Measurements from ENCODE around the gene CECR2.

The CECR2 gene

DNA sequence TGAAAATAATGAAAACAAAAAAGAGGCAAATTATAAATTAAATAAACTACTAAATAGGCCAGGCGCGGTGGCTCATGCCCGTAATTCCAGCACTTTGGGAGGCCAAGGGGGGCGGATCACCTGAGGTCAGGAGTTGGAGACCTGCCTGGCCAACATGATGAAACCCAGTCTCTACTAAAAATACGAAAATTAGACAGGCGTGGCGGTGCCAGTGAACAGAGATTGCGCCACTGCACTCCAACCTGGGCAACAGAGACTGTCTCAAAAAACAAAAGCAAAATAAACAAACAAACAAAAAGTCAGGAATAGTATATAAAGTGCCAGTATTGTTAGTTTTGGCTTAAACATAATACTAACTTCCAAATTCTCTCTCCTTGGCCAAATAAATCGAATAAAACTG is 37.6 kb upstream of the CECR2 start:
- H3K79me2 ChIP-seq (ENCODE audit: control insufficient read depth, low read length): no peaks in the 10 kb centered on the region
- peak overlapping the region; percentile 80 for H3K4me2 ChIP-seq (ENCODE audit: low read length)
- H3K9me2 ChIP-seq (replicated peaks; ENCODE audit: control insufficient read depth, low read length): no peaks in the 10 kb centered on the region
- H3K27me3 ChIP-seq (ENCODE audit: control insufficient read depth, low read length): no peaks in the 10 kb centered on the region
- H3K4me1 ChIP-seq (ENCODE audit: control insufficient read depth, low read length): peaks cover 86% of the 10 kb centered on the region
- H3K4me3 ChIP-seq (ENCODE audit: low read length): peak overlapping the region; percentile 45
- peaks cover 55% of the 10 kb centered on the region for H3F3A ChIP-seq (ENCODE audit: control insufficient read depth, insufficient read depth)
- no peaks in the 10 kb centered on the region for H3K9me3 ChIP-seq (ENCODE audit: control insufficient read depth, insufficient read depth, low read length)
- H4K20me1 ChIP-seq (ENCODE audit: control insufficient read depth, insufficient read depth, low read depth, low read length): no peaks in the 10 kb centered on the region
- H3K36me3 ChIP-seq (ENCODE audit: control insufficient read depth, low read length): no peaks in the 10 kb centered on the region
- H3K27ac ChIP-seq (ENCODE audit: low read depth, low read length): peak overlapping the region; percentile 98
- TF ChIP-seq, protein P1, sequence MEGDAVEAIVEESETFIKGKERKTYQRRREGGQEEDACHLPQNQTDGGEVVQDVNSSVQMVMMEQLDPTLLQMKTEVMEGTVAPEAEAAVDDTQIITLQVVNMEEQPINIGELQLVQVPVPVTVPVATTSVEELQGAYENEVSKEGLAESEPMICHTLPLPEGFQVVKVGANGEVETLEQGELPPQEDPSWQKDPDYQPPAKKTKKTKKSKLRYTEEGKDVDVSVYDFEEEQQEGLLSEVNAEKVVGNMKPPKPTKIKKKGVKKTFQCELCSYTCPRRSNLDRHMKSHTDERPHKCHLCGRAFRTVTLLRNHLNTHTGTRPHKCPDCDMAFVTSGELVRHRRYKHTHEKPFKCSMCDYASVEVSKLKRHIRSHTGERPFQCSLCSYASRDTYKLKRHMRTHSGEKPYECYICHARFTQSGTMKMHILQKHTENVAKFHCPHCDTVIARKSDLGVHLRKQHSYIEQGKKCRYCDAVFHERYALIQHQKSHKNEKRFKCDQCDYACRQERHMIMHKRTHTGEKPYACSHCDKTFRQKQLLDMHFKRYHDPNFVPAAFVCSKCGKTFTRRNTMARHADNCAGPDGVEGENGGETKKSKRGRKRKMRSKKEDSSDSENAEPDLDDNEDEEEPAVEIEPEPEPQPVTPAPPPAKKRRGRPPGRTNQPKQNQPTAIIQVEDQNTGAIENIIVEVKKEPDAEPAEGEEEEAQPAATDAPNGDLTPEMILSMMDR (IDR thresholded peaks at IDR 0.05; ENCODE audit: low read depth, low read length, poor library complexity, severe bottlenecking): no peak
- no peak for TF ChIP-seq EZH2phosphoT487 (IDR thresholded peaks at IDR 0.05; ENCODE audit: borderline replicate concordance, low read length)

DNA sequence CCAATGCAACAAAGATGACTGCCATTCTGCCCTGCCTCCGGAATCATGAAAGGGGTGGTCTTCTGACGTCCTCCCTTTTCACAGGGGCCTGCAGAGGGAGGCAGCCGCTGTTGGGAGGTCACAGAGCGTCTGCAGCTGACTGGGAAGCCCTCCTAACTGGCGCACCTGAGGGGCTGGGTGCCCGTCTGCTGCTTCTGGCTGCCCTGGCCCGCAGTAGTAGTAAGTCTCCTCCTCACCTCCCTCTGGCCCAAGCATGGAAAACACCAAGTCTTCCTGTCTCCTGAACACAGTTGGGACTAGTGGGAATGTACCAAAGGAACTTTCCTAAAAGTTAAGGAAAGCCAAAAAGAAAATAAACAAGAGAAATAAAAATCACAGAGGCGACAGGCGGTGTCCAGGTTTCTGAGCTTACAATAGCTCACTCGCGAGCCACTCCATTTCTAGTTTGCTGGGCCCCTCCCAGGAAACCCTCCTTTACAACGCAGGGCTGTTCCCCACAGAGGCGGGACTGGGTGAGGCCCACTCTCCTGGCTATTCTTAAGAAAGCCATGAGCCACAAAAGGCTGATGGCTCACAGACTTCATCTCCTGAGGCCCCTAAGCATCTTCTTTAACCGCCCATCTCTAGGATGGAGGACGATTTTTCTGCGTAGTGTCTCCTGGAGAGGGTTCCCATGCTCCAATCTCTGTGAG is 37.0 kb upstream of the CECR2 start:
- Histone ChIP-seq H3K4me3 (ENCODE audit: low read length) (peak overlapping the region; percentile 45), H3K27ac (ENCODE audit: low read depth, low read length) (peak overlapping the region; percentile 98), H3F3A (ENCODE audit: control insufficient read depth, insufficient read depth) (peaks cover 59% of the 10 kb centered on the region), H4K20me1 (ENCODE audit: control insufficient read depth, insufficient read depth, low read depth, low read length) (no peaks in the 10 kb centered on the region), H3K36me3 (ENCODE audit: control insufficient read depth, low read length) (no peaks in the 10 kb centered on the region), H3K4me1 (ENCODE audit: control insufficient read depth, low read length) (peaks cover 91% of the 10 kb centered on the region), H3K79me2 (ENCODE audit: control insufficient read depth, low read length) (no peaks in the 10 kb centered on the region), H3K27me3 (ENCODE audit: control insufficient read depth, low read length) (no peaks in the 10 kb centered on the region), H3K4me2 (ENCODE audit: low read length) (peak overlapping the region; percentile 80), H3K9me3 (ENCODE audit: control insufficient read depth, insufficient read depth, low read length) (no peaks in the 10 kb centered on the region), H3K9me2 (replicated peaks; ENCODE audit: control insufficient read depth, low read length) (no peaks in the 10 kb centered on the region)
- TF ChIP-seq, protein P1 (IDR thresholded peaks at IDR 0.05; ENCODE audit: low read depth, low read length, poor library complexity, severe bottlenecking): no peak
- TF ChIP-seq EZH2phosphoT487 (IDR thresholded peaks at IDR 0.05; ENCODE audit: borderline replicate concordance, low read length): no peak

DNA sequence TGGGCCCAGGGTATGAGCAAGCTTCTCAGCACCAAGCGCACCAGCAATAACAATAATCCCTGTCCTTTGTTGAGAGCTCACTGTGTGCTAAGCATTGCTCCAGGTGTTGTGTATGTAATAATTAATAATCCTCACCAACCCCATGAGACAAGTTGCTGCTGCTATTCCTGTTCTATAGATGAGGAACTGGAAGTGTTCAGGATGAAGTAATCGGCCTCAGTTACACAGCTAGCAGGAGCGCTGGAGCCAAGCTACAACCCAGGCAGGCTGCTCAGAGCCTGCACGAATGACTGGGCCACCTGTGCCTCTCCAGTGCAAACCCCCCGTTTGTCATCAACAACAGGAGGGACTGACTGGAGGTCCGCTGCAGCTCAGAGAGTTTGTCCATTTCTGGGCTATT is 35.2 kb upstream of the CECR2 start:
- H3K4me3 ChIP-seq (ENCODE audit: low read length): peak overlapping the region; percentile 69
- no peaks in the 10 kb centered on the region for H3K9me3 ChIP-seq (ENCODE audit: control insufficient read depth, insufficient read depth, low read length)
- no peaks in the 10 kb centered on the region for H4K20me1 ChIP-seq (ENCODE audit: control insufficient read depth, insufficient read depth, low read depth, low read length)
- H3K27me3 ChIP-seq (ENCODE audit: control insufficient read depth, low read length): no peaks in the 10 kb centered on the region
- no peaks in the 10 kb centered on the region for H3K36me3 ChIP-seq (ENCODE audit: control insufficient read depth, low read length)
- peak overlapping the region; percentile 80 for H3K4me2 ChIP-seq (ENCODE audit: low read length)
- H3K4me1 ChIP-seq (ENCODE audit: control insufficient read depth, low read length): peaks cover 97% of the 10 kb centered on the region
- H3K27ac ChIP-seq (ENCODE audit: low read depth, low read length): peak overlapping the region; percentile 98
- H3K9me2 ChIP-seq (replicated peaks; ENCODE audit: control insufficient read depth, low read length): no peaks in the 10 kb centered on the region
- TF ChIP-seq EZH2phosphoT487 (IDR thresholded peaks at IDR 0.05; ENCODE audit: borderline replicate concordance, low read length): no peak
- TF ChIP-seq, protein P1 (IDR thresholded peaks at IDR 0.05; ENCODE audit: low read depth, low read length, poor library complexity, severe bottlenecking): no peak
- H3K79me2 ChIP-seq (ENCODE audit: control insufficient read depth, low read length): no peaks in the 10 kb centered on the region
- peaks cover 69% of the 10 kb centered on the region for H3F3A ChIP-seq (ENCODE audit: control insufficient read depth, insufficient read depth)

Measured in DOHH2 (cell line).